GM18867 (cell line): ENCODE data around the gene CAV1.
A peak's percentile ranks its signal among the peaks of the same experiment; 100 is the strongest.
"Not testable (repeated sequence)": the region's sequence is repeated elsewhere in the genome, so short reads cannot be mapped to it uniquely, and the experiment has no call there.

Experiments used
- ATAC-seq: cut with Tn5 transposase; IDR thresholded peaks from one replicate; pipeline ENCODE4 v1.9.1; 2021; ENCODE audit warnings: mild to moderate bottlenecking, moderate library complexity; ENCODE audit not compliant: unreplicated experiment

CAV1 gene

DNA sequence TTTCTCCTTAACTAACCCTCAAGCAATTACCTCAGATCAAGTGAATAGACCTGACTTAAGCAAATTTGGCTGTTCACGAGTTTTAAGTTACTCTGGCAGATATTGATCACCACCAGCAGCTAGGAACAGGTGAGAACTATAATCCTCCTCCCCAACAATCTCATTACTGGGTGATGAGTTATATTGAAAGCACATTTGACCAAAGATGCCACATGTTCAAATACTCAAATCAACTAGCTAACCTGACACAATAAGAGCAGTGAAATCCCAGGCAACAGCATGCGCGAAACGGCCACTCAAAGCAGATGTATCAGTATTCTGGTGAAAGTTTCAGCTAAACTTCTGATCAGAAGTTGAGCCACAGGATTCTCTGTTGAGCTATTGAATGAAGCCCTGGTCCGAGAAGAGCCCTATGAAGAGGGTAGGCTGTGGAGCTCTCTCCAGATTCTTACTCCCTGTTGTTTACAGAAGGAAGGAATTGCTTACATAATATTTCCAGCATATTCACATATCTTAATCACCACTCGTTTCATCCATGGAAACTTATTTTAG lies 52.6 kb downstream of the CAV1 start:
- ATAC-seq, result peak; percentile 94

DNA sequence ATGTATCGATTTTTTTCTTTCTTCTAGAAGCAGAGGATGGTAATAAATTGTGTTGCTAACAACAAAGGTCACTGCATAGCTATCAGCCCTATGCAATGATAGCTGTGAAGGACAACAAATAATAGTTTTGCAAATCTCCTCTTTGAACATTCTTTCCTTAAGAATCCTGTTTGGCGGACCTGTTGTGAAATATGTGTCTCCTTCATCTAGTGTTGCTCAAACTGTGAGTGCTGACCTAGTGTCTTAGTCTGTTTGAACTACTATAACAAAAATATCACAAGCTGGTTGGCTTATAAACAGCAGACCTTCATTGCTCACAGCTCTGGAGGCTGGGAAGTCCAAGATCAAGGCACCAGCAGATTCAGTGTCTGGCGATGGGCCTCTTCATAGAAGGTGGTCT lies 53.7 kb downstream of the CAV1 start:
- ATAC-seq, result no peak

DNA sequence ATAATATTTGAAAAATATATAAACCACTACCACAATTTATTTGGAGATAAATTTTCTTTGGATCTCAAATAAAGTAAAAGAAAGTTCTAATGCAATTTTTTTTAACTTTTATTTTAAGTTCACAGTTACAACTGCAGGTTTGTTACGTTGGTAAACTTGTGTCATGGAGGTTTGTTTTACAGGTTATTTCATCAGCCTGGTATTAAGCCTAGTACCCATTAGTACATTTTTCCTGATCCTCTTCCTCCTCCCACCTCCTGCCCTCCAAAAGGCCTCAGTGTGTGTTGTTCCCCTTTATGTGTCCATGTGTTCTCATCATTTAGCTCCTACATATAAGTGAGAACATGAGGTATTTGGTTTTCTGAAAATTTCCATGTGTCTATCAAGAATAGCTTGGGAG lies 54.5 kb downstream of the CAV1 start:
- no peak for ATAC-seq

DNA sequence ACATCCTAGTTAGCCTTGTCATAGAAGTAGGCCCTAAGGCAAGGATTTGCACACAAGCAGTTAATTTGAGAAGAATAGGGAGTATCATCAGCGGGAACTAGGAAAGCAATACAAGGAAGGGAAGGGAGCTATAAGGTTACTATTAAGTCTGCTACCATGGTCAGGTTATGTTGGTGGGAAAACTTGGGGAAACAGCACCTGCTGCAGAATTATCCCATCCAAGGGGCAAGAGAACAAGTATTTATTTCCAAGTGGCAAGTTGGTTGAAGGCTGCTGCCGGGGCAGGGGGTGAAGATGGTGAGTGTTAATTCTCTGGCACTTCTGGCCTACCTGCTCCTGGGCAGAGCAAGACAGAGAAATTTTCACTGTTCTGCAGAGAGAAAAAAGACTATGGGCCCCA lies 55.0 kb downstream of the CAV1 start:
- no peak for ATAC-seq

DNA sequence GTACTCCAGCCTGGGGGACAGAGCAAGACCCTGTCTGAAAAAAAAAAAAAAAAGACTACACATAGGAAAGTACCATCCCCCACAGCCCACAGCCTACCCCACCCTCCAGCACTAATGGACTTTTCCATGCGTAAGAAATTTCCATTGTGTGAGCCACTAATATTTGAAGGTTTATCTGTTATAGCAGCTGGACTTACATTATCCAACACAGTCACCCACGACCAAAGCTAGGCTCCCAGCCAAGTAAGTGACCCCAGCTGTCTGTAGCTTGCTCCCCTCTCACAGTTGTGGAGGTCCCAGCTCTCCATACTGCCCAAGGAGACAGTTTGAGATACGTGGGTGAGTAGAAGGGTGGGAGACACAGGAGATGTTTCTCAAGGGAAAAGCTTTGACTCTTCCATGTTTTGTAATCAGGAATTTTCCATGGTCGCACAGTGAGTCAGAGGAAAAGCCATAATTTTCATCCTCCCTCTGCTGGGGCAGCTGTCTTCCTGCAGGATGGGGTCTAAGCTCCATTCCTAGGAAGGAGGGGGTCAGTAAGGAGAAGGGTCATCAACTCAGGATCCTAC lies 57.4 kb downstream of the CAV1 start:
- no peak for ATAC-seq

DNA sequence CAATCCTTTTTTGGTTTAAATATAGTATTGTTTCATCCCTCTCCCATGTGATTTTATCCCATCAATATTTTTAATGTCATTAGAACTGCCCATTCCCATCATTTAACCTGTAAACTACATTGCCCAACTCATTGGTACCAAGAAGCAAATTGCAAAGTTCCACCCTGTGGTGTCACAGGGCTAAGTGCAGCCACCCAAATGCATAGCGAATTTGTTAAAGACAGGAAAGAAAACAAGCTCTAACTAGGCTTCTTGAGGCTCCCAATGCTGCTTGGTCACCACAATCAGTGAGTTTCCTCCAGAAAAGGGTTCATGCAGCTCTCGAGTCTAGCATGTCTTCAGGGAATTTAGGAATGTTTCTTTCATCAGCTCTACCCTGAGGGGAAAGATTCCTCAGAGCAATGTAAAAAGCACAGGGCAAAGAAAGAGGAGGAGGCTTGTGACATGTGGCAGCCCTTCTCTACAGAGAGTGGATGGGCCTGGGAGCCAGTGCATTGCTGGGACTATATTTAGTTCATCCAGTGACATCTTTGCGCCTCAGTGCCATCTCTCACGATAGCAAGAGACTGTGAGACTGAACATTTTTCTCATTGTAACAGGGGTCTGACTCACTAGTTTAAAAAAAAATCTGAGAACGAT lies 58.1 kb downstream of the CAV1 start:
- peak; percentile 58 for ATAC-seq

DNA sequence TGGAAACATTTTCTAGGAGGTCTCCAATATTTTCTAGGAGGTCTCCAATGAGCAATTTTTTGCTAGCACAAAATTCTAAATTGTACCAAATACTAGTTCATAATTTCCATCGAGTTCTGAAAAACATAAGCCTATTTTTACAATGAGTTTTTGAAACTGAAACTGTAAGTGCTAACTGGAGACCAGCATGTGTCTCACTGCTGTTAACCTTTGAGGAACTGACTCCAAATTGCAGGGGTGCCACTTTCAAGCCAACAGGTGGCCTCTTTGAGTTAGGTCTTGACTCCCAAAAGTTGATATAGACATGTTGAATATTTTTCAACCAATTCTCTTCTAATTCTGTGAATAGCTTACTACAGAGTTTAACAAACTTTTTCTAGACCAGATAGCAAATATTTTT lies 58.8 kb downstream of the CAV1 start:
- ATAC-seq, result peak; percentile 95

DNA sequence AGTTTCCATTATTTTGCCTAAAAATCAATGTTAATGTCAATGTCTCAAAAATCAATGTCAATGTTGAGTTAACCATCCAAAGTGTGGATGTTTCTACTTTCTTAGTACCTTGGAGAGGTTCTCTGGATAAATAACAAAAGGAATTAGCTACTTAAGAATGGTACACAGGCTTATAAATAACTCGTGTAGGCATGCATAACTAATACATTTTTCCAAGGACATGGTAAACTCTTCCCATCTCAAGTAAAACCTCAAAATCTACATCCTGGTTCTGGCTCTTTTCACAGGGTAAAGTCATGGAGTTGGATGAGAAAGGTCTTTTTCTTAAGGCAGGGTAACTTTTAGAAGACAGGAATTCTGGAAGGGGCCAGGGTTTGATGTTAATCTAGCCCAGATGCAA lies 59.9 kb downstream of the CAV1 start:
- no peak for ATAC-seq

DNA sequence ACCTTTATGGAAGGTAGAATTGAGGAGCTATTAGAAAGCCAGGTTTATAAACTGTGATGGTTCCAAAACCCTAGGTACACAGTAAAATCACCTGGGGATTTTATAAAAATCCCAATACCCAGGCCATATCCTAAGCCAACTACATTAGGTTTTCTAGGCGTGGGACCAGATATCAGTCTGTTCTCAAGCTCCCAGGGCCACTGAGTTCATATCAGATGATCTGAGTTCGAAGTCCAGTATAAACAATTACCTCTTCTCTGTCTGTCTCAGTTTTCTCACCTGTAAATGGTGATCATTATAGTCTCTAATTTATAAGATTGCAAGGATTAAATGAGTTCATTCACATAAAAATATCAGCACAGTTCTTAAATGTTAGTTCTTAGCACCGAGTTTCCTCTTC lies 60.6 kb downstream of the CAV1 start:
- no peak for ATAC-seq

DNA sequence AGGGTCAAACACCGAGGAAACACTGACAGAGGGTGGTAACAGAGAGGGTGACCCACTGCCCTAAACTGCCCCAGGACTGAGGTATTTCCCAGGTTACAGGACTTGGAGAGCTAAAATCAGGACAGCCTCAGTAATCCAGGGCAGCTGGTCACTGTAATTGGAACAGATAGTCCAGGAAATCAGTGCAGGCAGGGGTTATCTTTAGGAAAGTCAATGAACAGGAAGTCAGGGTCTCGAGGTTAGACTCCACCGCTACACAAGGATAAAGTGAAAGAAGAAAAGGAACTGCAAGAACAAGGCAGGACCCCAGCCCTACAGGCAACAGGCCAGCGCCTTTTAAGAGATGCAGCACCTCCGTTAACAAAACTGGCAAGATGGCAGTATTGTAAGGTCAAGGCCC lies 61.1 kb downstream of the CAV1 start:
- no peak for ATAC-seq

DNA sequence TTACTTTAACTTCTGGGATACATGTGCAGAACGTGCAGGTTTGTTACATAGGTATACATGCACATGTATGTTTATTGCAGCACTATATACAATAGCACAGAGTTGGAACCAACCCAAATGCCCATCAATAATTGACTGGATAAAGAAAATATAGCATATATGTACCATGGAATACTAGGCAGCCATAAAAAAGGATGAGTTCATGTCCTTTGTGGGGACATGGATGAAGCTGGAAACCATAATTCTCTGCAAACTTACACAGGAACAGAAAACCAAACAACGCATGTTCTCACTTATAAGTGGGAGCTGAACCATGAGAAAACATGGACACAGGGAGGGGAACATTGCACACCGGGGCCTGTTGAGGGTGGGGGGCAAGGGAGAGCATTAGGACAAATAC lies 62.4 kb downstream of the CAV1 start:
- not testable (repeated sequence) for ATAC-seq

DNA sequence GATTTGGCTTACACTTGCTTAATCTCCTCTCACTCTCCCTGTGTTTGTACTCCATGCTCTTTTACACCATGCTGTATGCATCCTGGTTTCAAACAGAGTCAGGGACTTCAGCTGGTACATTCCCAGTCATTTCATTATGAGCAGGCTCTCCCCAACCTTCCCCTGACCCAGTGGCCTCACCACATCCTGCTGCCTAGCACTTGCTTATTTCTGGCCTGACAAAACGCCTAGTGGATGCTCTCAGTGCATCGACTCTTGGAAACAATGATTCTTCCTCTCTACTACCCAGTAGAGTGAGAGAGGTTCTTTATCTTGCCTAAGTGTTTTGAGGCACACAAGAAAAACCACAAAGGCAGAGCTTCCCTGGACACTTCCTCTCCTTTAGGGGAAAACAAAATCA lies 63.4 kb downstream of the CAV1 start:
- peak; percentile 41 for ATAC-seq

DNA sequence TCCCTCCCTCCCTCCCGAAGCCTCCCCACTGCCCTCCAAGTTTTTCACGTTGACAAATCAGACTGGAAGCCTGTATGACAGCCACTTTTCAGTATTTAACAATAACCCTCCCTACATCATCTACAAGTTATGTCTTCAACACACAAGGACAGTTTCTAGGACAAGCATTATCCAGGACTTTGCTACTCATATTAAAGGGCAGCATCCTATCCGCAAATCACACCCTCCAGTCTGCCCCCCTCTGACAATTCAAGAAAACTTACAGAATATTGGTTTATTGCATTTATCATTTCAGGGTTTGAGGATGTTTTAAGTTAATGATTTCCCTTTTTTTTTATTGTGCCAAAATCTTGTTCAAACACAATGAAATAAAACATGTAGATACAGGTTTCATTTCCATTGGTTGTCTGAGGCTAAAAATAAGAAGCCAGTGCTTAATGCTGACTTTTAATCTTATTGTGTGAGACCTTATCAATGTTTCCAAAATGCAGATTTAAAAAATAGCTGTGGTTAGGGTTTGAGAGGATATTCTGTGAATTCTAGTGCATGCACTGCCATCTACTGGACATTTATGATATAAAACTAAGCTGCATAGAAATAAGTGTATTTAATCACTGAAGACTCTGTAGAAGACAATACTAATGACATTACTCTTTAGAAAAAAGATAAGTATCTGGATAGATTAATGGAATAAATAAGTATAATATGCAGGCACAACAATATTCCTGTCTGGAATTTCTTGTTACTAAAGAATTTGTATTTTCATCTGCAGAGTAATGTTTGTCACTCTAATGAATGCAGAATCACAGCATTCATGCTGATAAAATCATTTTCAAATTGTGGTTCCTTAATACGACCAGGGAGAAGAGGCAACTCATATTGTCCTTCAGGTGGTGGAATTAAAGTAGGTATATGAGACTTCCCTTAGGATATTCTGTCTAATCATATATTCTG lies 64.1 kb downstream of the CAV1 start:
- peak; percentile 46 for ATAC-seq

DNA sequence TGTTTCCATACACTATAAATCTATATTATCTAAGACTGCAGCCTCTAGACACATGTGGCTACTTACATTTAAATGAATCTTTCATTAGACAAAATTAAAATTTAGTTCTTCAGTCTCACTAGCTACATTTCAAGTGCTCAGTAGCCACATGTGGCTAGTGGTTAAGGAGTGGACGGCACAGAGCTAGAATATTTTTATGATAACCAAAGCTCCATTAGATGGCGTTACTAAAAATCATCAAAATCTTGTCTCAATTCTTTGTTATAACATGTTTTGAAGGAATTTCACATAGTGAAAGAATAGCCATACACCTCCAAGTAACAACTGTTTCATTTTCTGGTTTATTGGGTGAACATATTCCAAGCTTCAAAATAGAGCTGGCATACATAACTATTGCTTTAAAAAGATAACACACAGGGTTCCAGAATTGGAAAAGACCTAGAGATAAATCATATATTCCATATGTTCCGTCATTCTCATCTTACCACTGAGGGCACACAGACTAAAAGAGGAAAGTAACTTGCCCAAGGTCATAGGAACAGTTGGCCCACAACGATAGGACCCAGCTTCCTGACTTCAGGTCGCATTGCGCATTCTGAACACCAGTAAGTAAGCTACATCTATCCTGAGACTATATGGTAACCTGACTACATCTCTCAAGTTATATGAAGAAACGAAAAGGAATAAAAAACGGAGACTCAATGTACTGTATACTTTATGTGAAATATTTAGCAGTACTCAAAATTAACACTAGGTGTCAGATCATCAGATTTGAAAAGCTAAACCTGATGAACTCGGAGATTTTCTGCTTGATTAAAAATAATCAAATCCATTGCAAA lies 66.6 kb downstream of the CAV1 start:
- peak; percentile 39 for ATAC-seq

DNA sequence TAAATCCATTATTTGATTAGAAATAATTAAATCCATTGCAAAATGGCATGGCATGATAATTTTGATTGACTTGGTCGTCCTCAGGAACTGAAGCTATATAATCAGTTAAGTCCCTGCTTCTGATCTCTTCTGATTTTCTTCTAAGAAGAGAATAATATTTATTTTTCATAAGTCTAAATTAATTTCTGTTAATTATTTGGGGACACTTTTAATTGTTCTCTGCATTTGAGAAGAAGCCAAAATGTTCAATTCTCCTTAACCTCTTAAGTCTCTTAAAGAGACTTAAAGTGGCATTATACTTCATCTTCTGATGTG lies 67.2 kb downstream of the CAV1 start:
- no peak for ATAC-seq

DNA sequence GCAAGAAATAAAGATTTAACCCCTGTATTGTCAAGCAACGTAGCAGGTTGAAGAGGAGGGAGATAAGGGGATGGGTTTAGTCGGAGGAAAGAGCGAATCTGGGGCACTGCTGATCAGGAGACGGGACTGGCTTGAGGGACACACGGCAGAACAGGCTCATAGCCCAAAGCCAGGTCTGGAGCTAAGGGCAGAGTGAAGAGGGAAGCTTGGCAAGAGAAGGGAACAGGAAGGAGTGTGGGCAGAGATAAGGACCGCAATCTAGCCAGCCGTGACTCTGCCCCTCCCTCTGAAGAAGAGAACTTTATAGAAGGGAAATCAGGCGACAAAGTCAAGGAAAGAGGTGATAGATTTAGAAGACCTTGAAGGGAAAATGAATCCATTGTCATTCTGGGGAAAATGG lies 67.6 kb downstream of the CAV1 start:
- ATAC-seq, result no peak

DNA sequence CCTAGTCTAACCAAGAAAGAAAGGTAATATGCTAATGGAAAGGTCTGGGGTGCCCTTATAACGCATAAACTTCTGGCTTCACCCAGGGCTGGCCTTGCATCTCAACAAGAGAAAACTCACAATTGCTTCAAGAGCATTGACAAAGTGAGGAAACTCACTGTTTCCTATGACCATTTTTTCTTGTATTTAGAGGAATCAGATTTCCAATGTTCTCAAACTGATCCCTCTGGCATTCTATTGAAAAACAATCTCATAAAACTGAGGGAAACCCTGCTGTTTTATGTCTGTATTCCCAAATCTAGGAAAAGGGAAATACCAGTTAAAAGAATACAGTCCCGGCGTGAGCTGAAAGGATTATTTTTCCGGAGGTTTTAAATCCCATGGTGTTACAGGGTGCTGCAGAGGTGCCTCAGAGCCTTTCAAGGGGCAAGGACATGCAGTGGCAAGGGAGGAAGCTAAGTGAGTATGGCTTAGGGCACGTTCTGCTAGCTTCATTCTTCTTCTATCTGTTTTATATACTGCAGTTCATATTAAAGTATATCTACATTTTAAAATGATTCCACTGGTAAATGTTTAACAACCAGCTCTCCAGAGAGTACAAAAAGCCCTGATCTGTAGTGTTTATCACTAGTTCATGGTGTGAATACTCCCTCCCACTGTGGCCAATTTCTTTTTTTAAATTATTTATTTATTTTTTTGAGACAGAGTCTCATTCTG lies 68.7 kb downstream of the CAV1 start:
- no peak for ATAC-seq

DNA sequence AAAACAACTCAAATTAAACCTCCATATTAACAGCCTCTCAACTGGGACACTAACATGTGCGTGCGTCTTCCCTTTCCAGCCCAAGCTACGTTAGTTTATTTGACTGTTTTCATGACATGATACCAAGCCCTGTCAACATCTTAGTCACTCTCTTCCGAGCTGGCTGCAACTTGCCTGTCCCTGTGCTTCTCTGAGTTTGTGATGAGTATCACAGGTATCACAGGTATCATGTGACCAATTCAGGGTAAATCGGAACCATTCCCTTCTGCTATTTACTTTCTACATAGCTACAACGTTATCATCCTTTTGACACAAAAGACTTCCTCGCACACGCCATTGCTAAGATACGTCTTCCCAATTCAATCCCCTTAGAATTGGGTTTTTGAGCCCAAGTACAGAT lies 70.2 kb downstream of the CAV1 start:
- no peak for ATAC-seq

DNA sequence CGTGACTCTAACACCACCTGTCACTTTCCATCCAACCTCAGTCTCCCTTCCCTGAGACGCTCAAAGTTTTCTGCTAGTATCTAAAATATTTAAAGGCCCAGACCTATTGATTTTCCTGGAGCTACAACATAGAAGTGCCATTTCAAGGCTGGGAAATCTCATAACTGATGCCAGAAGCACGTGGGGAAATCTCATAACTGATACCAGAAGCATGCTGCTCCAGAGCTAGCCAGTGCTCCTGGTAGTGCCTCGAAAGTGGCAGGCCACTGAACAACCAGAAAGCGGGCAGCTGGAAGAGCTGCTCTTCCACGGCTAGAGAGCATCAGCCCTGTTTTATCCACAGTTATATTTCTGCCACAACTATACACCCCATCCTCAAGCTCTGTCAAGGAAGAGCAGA lies 72.5 kb downstream of the CAV1 start:
- no peak for ATAC-seq

DNA sequence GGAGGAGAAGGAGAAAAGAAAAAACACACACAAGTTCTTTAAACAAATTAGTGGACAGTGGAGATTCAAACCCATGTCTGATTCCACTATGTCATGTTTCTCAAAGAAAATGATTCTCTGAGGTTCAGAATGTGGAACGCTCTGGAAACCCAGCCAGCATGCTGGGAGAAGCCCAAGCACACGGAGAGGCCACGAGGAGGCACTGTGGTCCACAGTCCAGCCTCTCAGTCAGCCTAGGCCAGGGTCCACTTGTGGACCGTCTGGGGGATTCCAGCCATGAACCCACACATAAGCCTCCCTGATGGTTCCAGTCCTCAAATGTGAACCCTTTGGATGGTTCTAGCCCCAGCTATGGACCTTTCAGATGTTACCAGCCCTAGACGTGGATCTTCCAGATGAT lies 73.4 kb downstream of the CAV1 start:
- peak; percentile 46 for ATAC-seq
